C4-2B (cell line): ENCODE measurements around the gene RNF217.
"Not testable (repeated sequence)": the region's sequence is repeated elsewhere in the genome, so short reads cannot be mapped to it uniquely, and the experiment has no call there.

Source experiments
- H3K27ac ChIP-seq: fragments of 450-650 bp; 2 replicates; pipeline ENCODE4 v1.5.1; 2017
- CTCF ChIP-seq: fragments of 450-650 bp; conservative IDR thresholded peaks from 2 replicates; pipeline ENCODE4 v1.5.1; 2017; ENCODE audit warnings: mild to moderate bottlenecking
- ZFX ChIP-seq: fragments of 450-650 bp; IDR thresholded peaks from 2 replicates; pipeline ENCODE4 v1.6.1; 2017

RNF217 gene

GRCh38 chr6:125020385-125020784, 58.1 kb downstream of the RNF217 start:
- no peak overlapping the region for H3K27ac ChIP-seq
- TF ChIP-seq CTCF (no peak), ZFX (no peak)

GRCh38 chr6:125022391-125022989, 60.3 kb downstream of the RNF217 start:
- TF ChIP-seq CTCF (no peak), ZFX (no peak)
- no peak overlapping the region for H3K27ac ChIP-seq

DNA sequence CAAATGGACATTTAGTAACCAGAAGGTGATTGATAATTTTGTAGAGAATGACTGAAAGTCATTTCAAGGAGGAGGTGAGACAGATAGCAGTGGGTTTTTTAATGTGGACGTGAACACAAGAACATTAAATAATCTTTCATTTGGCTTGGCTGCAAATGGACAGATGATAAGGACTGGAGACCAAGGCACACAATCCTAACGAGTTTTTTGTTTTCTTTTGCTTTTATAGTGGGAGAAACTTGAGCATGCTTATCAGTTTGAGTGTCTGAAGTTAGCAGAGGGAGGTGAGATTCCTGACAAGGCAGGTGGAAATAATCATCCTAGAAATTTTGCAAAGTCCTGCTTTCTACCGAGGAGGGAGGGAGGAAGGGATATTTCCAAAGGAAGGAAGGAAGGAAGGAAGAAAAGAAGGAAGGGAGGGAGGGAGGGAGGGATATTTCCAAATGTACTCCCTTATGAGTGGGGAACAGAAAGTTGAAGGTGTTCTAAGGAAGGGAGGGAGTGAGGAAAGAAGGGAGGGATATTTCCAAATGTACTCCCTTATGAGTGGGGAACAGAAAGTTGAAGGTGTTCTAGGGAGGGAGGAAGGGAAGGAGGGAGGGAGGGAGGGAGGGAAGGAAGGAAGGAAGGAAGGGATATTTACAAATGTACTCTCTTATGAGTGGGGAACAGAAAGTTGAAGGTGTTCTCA, 63.1 kb downstream of the RNF217 start:
- H3K27ac ChIP-seq: no peak overlapping the region
- no peak for TF ChIP-seq CTCF
- no peak for TF ChIP-seq ZFX

DNA sequence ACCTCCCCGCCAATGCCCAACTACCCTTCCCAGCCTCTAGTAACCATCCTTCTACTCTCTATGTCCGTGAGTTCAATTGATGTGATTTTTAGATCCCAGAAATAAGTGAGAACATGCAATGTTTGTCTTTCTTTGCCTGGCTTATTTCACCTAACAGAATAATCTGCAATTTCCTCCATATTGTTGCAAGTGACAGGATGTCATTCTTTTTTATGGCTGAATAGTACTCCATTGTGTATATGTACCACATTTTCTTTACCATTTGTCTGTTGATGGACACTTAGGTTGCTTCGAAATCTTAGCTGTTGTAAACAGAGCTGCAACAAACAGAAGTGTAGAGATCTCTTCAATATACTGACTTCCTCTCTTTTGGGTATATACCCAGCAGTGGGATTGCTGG, 65.0 kb downstream of the RNF217 start:
- H3K27ac ChIP-seq: no peak overlapping the region
- TF ChIP-seq ZFX (no peak), CTCF (no peak)

GRCh38 chr6:125030969-125031368, 68.7 kb downstream of the RNF217 start:
- TF ChIP-seq ZFX (no peak), CTCF (no peak)
- no peak overlapping the region for H3K27ac ChIP-seq

GRCh38 chr6:125031385-125031784, 69.1 kb downstream of the RNF217 start:
- no peak overlapping the region for H3K27ac ChIP-seq
- no peak for TF ChIP-seq ZFX
- no peak for TF ChIP-seq CTCF

GRCh38 chr6:125034929-125035328, 72.7 kb downstream of the RNF217 start:
- H3K27ac ChIP-seq: not testable (repeated sequence)

- not testable (repeated sequence) for H3K27ac ChIP-seq
Measured at GRCh38 chr6:125036486-125036885, 74.2 kb downstream of the RNF217 start.
